Activated B cell treated with CpG ODN at 0.5 μM for 24 hours (primary cell): ENCODE measurements around the gene RMDN3. TPM values are rescaled to one million over a fixed set of nuclear protein-coding genes. Genes with fewer than 3 reads are reported as not detected.

Experiments
- ATAC-seq: fragments of 200-7000 bp; cut with Tn5 transposase; one replicate; pipeline ENCODE4 v1.10.0; 2021; ENCODE audit warnings: low read depth, mild to moderate bottlenecking, moderate library complexity
- CTCF ChIA-PET: fragments of 350-600 bp; sonication (Branson Sonifier 250); formaldehyde crosslinking; loops from one replicate; lab custom pipeline; 2021; ENCODE audit warnings: antibody characterized with exemption; lab: Charles Lee
- POLR2A ChIA-PET: fragments of 350-600 bp; sonication (Branson Sonifier 250); formaldehyde crosslinking; loops from one replicate; lab custom pipeline; 2021; ENCODE audit warnings: antibody characterized with exemption; lab: Charles Lee
- DNase-seq: peaks from one replicate; pipeline ENCODE4 v3.0.0; 2022
- H3K27ac Mint-ChIP-seq: one replicate; pipeline ENCODE4 v1.8.0; 2020; ENCODE audit warnings: mixed read lengths
- H3K27me3 Mint-ChIP-seq: one replicate; pipeline ENCODE4 v1.8.0; 2021; ENCODE audit warnings: mixed read lengths
- H3K36me3 Mint-ChIP-seq: one replicate; pipeline ENCODE4 v1.8.0; 2021; ENCODE audit warnings: low read depth, mixed read lengths
- H3K4me1 Mint-ChIP-seq: one replicate; pipeline ENCODE4 v1.8.0; 2021; ENCODE audit warnings: mixed read lengths
- H3K4me3 Mint-ChIP-seq: one replicate; pipeline ENCODE4 v1.8.0; 2020; ENCODE audit warnings: mild to moderate bottlenecking, mixed read lengths
- H3K9me3 Mint-ChIP-seq: one replicate; pipeline ENCODE4 v1.8.0; 2020; ENCODE audit warnings: mixed read lengths
- intact Hi-C: fragments of 100-400 bp; cut with micrococcal nuclease; formaldehyde crosslinking; loops from one replicate; pipeline ENCODE4 v1.15.1; 2024
- total RNA-seq: library from RNA; stranded (reverse); gene quantifications from 2 replicates; pipeline ENCODE4 v1.2.3, GENCODE V29; 2022
- TF ChIP-seq, protein P1 (sequence below): fragments of 200-600 bp; IDR thresholded peaks from one replicate; pipeline ENCODE4 v1.8.0; 2022; ENCODE audit warnings: antibody characterized with exemption, mild to moderate bottlenecking

RMDN3 gene
- total RNA-seq, 1 donor from 2014 or later: 25.6 TPM

DNA sequence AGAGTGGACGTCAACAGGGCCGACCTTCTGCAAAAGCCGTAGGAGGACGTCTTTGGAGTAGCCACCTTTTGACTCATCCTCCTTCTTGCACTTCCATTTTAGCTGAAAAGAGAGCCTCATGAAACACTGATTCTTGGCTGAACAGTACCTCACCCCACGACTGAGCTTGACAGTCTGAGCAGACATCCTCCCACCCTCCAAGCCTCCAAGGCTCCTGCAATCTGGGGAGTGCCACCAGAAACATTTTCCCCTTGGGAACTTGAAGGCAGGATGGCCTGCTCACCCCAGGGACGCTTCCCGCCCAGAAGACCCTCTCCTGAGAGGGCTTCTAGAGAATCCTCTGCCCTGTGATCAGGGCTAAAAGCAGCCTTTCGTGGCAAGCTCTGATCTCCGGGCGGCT lies 20.0 kb upstream of the RMDN3 start:
- no peak for ATAC-seq
- H3K36me3 Mint-ChIP-seq: peaks cover 53% of the 10 kb centered on the region
- H3K9me3 Mint-ChIP-seq: no peaks in the 10 kb centered on the region
- CTCF ChIA-PET: no interaction called here
- H3K27me3 Mint-ChIP-seq: no peaks in the 10 kb centered on the region
- peaks cover 26% of the 10 kb centered on the region for H3K4me1 Mint-ChIP-seq
- DNase-seq: no peak
- TF ChIP-seq, protein P1, sequence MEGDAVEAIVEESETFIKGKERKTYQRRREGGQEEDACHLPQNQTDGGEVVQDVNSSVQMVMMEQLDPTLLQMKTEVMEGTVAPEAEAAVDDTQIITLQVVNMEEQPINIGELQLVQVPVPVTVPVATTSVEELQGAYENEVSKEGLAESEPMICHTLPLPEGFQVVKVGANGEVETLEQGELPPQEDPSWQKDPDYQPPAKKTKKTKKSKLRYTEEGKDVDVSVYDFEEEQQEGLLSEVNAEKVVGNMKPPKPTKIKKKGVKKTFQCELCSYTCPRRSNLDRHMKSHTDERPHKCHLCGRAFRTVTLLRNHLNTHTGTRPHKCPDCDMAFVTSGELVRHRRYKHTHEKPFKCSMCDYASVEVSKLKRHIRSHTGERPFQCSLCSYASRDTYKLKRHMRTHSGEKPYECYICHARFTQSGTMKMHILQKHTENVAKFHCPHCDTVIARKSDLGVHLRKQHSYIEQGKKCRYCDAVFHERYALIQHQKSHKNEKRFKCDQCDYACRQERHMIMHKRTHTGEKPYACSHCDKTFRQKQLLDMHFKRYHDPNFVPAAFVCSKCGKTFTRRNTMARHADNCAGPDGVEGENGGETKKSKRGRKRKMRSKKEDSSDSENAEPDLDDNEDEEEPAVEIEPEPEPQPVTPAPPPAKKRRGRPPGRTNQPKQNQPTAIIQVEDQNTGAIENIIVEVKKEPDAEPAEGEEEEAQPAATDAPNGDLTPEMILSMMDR: no peak
- no peak overlapping the region for H3K4me3 Mint-ChIP-seq
- POLR2A ChIA-PET: interaction anchor here (2.4 kb wide), 1 partner anchor 11 kb away, joined by 7 read pairs; the partner anchor contains the start of gene GCHFR
- H3K27ac Mint-ChIP-seq: no peak overlapping the region
- intact Hi-C loops: no loop called here

DNA sequence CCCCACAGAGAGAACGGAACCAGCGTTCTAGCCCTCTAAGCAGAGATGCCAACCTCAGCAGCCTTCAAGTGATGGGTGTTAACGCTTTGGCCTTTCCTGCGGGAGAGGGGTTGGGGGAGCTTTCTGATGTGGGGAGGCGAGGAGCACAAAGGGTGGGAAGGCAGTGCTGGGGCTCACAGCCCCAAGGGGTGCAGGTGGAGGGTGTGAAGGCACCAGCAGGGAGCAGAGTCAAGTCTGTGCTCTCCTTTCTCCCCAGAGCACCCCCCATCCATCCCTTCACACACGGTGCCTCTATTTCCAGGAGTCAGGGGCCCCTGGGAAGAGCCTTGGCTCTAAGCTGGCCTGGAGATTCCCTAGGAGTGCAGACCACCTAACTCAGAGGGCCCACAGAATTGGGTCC lies 18.8 kb upstream of the RMDN3 start:
- Mint-ChIP-seq H3K9me3 (no peaks in the 10 kb centered on the region), H3K27ac (no peak overlapping the region), H3K36me3 (peaks cover 46% of the 10 kb centered on the region), H3K4me3 (no peak overlapping the region), H3K27me3 (no peaks in the 10 kb centered on the region), H3K4me1 (peaks cover 38% of the 10 kb centered on the region)
- CTCF ChIA-PET: interaction anchor here (0.7 kb wide), 1 partner anchor 9 kb away, joined by 3 read pairs; no protein-coding TSS in a partner anchor
- DNase-seq (no peak), ATAC-seq (no peak)
- POLR2A ChIA-PET: no interaction called here
- TF ChIP-seq, protein P1: no peak
- intact Hi-C loops: no loop called here

DNA sequence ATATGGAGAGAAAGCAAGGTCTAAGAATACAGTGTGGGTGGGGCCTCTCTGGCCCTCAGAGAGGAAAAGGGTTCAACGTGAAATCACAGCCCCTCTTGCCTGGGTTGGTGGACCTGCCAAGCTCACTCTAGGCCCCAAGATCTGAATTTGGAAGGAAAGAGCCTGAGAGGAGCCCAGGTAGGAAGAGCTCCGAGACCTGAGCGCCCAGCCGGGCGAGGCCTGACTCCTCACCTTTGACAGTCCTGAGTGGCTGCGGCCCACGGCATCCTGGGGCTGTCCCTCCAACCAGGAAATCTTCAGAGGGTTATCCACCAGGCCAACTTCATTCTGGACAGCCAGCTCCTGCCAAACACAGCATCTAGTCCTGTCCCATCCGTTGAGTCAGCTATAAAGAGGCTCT lies 18.4 kb upstream of the RMDN3 start:
- no peak for ATAC-seq
- peaks cover 42% of the 10 kb centered on the region for H3K4me1 Mint-ChIP-seq
- H3K9me3 Mint-ChIP-seq: no peaks in the 10 kb centered on the region
- H3K27me3 Mint-ChIP-seq: no peaks in the 10 kb centered on the region
- DNase-seq: no peak
- peaks cover 46% of the 10 kb centered on the region for H3K36me3 Mint-ChIP-seq
- ChIA-PET POLR2A (interaction anchor here (0.7 kb wide), 2 partner anchors 16 to 1199 kb away, joined by 5 to 8 read pairs; no protein-coding TSS in a partner anchor), CTCF (interaction anchor here (0.7 kb wide), 1 partner anchor 9 kb away, joined by 3 read pairs; no protein-coding TSS in a partner anchor)
- intact Hi-C loops: no loop called here
- H3K27ac Mint-ChIP-seq: no peak overlapping the region
- TF ChIP-seq, protein P1: no peak
- H3K4me3 Mint-ChIP-seq: no peak overlapping the region

DNA sequence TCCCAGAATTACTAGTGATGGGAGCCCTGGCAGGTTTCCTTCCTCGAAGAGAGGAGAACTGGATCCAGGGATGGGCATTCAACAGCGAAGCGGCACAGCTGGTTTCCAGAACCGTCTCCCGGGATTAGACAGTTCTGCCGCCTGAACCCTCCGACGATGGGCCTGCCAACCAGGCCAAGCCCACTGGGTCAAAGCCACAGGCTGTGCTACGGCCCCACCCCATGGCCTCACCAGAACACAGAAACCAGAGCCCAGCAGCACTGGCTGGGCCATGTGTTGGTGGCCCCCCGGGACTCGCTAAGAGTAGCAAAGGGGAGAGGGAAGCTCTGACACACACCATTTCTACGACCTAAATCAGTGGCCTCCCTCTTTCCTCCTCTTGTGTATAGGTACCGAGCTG lies 17.0 kb upstream of the RMDN3 start:
- ChIA-PET CTCF (interaction anchor here (1.0 to 6.6 kb wide), 2 partner anchors 10 to 25 kb away, joined by 5 to 45 read pairs; no protein-coding TSS in a partner anchor), POLR2A (interaction anchor here (0.9 to 1.0 kb wide), 2 partner anchors 35 to 77 kb away, joined by 3 to 8 read pairs; partner anchors contain the start of genes RAD51 and ZFYVE19)
- peaks cover 44% of the 10 kb centered on the region for H3K36me3 Mint-ChIP-seq
- peaks cover 47% of the 10 kb centered on the region for H3K4me1 Mint-ChIP-seq
- no peak for ATAC-seq
- intact Hi-C loops: no loop called here
- no peak for DNase-seq
- H3K27me3 Mint-ChIP-seq: no peaks in the 10 kb centered on the region
- no peak overlapping the region for H3K4me3 Mint-ChIP-seq
- peak overlapping the region; percentile 60 for H3K27ac Mint-ChIP-seq
- TF ChIP-seq, protein P1: no peak
- H3K9me3 Mint-ChIP-seq: no peaks in the 10 kb centered on the region

DNA sequence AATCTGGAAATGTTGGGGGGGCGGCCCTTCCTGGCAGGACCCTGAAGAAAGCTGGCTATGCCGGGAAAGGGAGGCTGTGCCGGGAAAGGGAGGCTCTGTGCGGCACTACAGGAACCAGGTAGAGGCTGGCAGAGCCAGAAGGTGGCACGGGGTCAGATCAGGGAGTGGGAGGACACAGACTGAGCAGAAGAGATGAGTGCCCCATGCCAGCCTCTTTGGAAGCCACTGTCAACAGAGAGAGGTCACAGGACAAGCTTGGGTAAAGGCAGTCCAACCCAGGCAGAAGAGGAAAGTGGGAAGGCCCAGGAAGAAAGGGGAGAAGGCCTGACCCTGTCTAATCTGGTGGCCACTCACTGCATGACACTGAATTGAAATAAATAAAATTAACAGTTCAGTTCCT lies 16.2 kb upstream of the RMDN3 start:
- Mint-ChIP-seq H3K9me3 (no peaks in the 10 kb centered on the region), H3K27ac (peak overlapping the region; percentile 59), H3K4me3 (no peak overlapping the region), H3K4me1 (peaks cover 47% of the 10 kb centered on the region), H3K36me3 (peaks cover 37% of the 10 kb centered on the region), H3K27me3 (no peaks in the 10 kb centered on the region)
- no peak for ATAC-seq
- intact Hi-C loops: no loop called here
- no peak for DNase-seq
- POLR2A ChIA-PET: interaction anchor here (1.0 to 3.3 kb wide), 6 partner anchors 13 to 463 kb away, joined by 4 to 49 read pairs (median 16); partner anchors contain the start of genes DNAJC17, PLCB2, RAD51 and RPUSD2
- CTCF ChIA-PET: interaction anchor here (6.6 kb wide), 1 partner anchor 11 kb away, joined by 45 read pairs; no protein-coding TSS in a partner anchor
- TF ChIP-seq, protein P1: no peak
